T-helper 9 cell (primary cell): ENCODE data around the gene ASCC1.
"Not testable (repeated sequence)": the region's sequence is repeated elsewhere in the genome, so short reads cannot be mapped to it uniquely, and the experiment has no call there.

Source experiments
- DNase-seq: peaks from one replicate; pipeline ENCODE4 v3.0.0-alpha.2; 2020

Gene ASCC1

DNA sequence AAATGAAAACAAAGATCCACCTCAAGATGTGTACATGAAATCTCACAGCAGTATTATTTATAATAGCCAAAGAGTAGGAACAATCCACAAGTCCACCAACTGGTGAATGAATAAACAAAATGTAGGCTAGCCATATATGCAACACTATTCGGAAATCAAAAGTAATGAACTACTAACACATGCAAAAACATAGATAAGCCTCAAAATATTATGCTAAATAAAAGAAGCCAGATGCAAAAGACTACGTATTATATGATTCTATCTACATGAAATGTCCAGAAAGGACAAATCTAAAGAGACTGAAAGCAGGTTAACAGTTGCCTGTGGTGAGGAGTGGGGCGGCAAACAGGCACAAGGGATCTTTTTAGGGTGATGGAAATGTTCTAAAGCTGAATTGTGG is 49.0 kb downstream of the ASCC1 start:
- no peak for DNase-seq

DNA sequence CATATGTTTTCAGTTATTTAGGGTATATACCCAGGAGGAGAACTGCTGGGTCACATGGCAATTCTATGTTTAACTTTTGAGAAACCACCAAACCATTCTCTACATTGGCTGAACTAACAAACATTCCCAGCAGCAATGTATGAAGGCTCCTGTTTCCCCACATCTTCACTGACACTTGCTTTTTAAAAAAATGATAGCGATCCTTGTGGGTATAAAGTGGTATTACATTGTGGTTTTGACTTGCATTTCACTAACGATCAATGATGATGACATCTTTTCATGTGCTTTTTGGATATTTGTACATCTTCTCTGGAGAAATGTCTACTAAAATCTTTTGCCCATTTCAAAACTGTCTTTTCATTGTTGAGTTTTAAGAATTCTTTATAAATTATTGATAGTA is 51.5 kb downstream of the ASCC1 start:
- no peak for DNase-seq

DNA sequence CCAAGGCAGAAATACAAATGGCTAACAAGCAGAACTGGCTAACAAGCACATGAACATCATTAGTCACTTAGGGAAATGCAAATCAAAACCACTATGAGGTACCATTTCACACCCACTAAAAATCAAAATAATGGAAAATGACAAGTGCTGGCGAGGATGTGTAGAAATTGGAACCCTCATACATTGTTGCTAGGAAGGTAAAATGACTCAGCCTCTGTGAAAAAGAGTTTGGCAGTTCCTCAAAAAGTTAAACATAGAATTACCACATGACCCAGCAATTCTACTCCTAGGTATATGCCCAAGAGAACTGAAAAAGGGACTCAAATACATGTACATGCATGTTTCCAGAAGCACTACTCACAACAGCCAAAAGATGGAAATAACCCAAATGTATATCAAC is 53.1 kb downstream of the ASCC1 start:
- no peak for DNase-seq

DNA sequence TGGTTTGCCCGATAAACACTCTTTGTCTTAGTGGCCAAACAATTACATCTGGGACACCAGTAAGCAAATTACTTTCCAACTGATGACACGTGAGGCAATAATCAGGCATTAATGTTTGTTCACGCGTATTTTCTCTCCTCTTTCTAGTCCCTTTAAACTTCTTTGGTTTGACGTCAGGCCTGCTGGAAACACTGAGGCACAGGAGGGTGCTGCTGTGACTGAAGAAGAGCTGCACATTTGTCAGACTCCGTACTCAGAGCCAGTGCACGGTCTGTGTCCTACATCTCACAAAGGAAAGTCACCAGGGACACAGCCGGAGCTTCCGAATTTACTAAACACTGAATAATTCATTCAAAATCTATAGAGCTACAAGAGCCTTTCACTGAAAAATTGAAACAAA is 57.9 kb downstream of the ASCC1 start:
- DNase-seq = no peak

- no peak for DNase-seq
Observed at GRCh38 chr10:72156223-72156622, 59.9 kb downstream of the ASCC1 start.

- DNase-seq = no peak
Observed at GRCh38 chr10:72152286-72152685, 63.8 kb downstream of the ASCC1 start.

GRCh38 chr10:72150746-72151478 is 65.2 kb downstream of the ASCC1 start:
- DNase-seq = not testable (repeated sequence)

DNA sequence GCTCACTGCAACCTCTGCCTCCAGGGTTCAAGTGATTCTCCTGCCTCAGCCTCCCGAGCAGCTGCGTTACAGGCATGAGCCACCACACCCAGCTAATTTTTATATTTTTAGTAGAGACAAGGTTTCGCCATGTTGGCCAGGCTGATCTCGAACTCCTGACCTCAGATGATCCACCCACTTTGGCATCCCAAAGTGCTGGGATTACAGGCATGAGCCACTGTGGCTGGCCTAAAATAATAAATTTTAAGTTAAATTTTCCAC is 68.8 kb downstream of the ASCC1 start:
- not testable (repeated sequence) for DNase-seq

- DNase-seq = no peak
Observed at GRCh38 chr10:72146559-72147323, 69.3 kb downstream of the ASCC1 start.

DNA sequence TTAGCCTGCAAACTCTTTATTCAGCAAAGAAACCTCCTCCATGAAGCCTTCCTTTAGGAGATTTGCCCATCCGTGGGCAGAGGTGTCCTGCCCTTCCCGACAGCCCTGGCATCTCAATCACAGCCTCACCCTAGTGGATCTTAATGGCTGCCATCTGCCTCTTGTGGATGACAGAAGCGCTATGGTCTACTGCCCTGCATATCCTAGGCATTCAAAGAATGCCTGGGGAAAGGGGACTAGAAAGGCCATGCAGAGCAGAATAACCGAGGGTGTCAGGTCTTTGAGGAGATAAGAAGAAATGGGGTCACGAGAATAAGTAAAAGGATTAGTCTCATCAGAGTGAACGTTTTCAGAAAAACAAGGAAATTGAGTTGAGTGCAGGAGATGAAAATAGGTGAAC is 70.0 kb downstream of the ASCC1 start:
- no peak for DNase-seq

DNA sequence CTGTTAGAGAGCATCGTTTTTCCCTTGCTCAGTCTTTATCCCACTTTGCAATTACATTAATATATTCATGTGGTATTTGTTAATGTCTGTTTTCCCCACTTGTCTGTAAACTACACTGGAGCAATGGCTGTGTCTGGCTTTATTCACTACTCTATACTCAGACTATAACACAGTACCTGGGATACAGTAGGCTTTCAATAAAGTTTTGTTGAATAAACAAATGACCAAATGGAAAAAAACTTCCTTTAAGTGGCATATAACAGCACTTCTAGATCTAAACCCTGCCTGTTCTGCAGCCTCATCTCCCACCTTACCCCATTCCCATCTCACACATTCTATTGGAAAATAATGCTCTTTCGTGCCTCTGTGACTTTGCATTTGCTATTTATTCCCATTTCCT is 70.4 kb downstream of the ASCC1 start:
- no peak for DNase-seq

DNA sequence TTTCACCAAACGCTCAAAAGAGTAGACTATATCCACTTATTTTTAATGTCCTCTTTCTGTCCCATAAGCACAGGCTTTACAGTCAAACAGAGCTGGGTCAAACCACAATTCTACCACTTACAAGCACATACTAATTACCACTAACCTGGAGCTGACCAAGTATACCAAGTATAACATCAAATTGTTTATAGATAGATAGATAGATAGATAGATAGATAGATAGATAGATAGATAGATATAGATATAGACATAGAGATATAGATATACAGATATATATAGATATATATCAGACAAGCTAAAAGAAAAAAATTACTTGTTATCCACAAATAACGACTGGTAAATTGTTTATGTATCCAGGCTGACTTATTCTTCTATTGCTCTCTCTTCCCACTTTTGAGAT is 75.2 kb downstream of the ASCC1 start:
- DNase-seq = no peak

GRCh38 chr10:72140174-72140573 is 75.9 kb downstream of the ASCC1 start:
- DNase-seq = no peak

GRCh38 chr10:72137583-72137982 is 78.5 kb downstream of the ASCC1 start:
- no peak for DNase-seq

DNA sequence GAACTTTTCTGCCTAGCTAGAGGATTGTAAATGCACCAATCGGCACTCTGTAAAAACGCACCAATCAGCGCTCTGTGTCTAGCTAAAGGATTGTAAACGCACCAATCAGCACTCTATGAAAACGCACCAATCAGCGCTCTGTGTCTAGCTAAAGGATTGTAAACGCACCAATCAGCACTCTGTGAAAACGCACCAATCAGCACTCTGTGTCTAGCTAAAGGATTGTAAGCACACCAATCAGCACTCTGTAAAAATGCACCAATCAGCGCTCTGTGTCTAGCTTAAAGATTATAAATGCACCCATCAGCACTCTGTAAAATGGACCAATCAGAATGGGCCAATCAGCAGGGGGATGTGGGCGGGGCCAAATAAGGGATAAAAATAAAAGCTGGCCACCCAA is 79.9 kb downstream of the ASCC1 start:
- DNase-seq = not testable (repeated sequence)

- no peak for DNase-seq
Observed at GRCh38 chr10:72134785-72135767, 81.0 kb downstream of the ASCC1 start.

DNA sequence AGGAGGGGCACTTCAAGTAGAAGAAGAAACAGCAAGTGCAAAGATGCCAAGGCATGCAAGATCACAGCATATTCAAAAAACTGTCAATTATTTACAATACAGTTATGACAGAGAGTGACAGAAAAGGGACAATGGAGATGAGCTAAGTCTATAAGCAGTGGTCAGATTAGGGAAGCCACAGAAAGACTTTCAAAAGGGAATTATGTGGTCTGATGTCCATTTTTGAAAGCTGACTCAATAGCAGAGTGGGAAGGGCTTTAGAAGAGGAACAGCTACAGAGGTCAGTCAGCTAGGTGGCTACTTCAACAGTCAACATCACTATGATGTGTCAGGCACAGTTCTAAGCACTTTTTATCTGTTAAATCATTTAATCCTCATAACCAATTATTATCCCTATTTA is 82.6 kb downstream of the ASCC1 start:
- DNase-seq = no peak

DNA sequence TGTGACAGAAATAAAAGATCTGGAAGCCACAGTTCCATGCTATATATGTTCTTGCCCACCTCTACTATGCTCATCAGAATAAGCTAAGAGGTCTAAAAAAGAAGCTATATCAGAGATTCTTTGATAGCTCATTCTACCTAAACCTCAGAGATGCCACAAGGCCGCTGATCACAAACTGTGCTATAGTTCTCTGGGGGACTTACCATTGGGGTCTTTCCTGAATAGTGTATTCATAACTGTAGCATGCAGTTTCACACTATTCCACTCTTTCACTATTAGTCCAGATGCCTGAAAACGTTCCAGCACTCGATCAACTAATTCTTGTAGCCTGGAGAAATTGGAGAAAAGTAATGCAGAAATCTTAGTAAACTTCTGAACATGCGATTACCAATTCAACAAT is 83.2 kb downstream of the ASCC1 start:
- no peak for DNase-seq

DNA sequence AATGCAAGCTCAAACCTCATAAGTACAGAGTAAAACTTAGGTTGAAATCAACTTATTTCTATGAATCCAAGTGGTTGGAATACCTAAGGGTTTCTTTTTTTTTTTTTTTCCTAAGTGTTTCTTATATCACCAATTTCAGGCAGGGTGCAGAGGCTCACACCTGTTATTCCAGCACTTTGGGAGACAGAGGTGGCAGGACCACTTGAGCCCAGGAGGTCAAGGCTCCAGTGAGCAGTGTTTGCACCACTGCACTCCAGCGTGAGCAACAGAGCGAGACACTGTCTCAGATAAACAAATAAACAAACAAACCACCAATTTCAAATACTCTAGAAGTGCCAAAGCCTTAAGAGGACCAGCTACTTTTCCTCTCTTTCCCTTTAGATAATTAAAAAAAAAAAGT is 88.5 kb downstream of the ASCC1 start:
- no peak for DNase-seq

DNA sequence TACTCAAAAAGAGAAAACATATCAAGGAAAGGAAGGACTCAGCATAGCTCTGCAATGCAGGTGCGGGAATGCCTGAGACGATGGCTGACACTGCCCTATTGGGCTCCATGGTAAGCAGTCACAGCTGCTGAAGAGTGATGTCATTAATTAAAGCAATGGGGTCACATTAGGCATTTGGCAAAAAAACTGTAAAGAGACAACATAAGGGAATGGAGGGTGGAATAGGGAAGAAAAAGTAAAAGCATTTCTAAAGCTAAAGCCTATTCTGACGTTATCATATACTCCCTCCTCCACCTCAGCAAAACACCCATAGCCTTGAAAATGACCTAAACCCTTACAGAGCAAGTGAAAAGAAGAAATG is 89.2 kb downstream of the ASCC1 start:
- no peak for DNase-seq

DNA sequence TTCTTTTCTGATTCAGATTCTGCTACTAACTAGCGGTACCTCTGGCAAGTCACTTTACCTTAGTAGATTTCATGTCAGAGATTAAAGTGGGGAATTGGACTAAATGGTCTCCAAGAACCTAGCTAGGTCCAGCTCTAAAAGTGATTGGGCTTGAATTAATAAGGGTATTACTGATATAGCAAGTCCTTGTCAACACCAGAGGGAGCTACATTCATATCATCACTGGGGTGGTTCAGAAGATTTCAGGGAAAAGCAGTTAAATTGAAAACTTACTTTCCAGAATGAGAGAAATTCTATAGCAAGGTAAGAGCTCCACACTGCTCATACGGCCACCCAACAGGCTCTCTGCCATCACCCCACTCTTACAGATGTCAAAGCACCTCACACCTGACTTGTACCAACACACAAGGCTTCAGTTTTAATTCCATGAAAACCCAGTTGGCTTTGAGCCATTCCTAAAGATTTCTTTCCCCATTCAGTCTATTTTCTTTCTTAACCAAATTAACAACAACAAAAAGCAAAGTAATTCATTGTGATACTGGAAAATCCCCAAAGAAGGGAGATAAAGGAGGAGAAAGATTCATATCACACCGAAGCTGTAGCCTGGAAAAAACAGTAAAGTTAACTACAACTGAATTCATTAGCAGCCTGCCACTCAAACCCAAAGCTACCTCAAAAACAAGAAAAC is 89.7 kb downstream of the ASCC1 start:
- no peak for DNase-seq

- no peak for DNase-seq
Observed at GRCh38 chr10:72124989-72125388, 91.1 kb downstream of the ASCC1 start.

DNA sequence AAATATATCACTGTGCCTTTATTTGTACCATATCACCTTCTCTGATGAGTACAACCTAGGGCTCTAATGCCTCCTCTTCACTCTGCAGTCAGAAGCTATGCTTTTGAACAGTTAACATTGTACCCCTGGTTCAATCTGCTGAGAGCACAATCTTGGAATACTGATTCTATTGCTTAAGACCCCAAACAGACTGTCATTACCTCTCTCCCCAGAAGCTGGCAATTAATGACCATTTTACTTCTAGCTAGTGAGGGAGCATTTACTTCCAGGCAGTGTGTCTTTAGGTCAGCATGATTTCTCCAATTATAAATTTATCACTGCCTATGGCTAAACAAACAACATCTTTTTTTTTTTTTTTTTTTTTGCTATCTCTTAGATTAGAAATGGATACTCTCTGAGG is 91.7 kb downstream of the ASCC1 start:
- DNase-seq = no peak
